HepG2 (cell line): ENCODE measurements around the gene RBM26.

ENCODE experiments used
- CBX5 ChIP-seq: sonication (generic); formaldehyde crosslinking; IDR thresholded peaks from 2 replicates; pipeline ENCODE4 v1.4.0; 2020; ENCODE audit warnings: missing genetic modification reagents, borderline replicate concordance
- CTCF ChIP-seq: sonication (generic); formaldehyde crosslinking; IDR thresholded peaks from 2 replicates; pipeline ENCODE4 v1.5.0; 2020; ENCODE audit warnings: mild to moderate bottlenecking, missing genetic modification reagents, moderate library complexity
- GABPB1 ChIP-seq: IDR thresholded peaks from 2 replicates; pipeline ENCODE4 v1.6.1; 2016; ENCODE audit warnings: mild to moderate bottlenecking, missing genetic modification reagents, moderate library complexity, missing compliant biosample characterization
- U2AF1 ChIP-seq: fragments of 200-400 bp; formaldehyde crosslinking; optimal IDR thresholded peaks from 2 replicates; pipeline ENCODE3; 2017; ENCODE audit warnings: mild to moderate bottlenecking, low read depth, low read length

- TF ChIP-seq CTCF: no peak
- no peak for TF ChIP-seq U2AF1
- TF ChIP-seq CBX5 (CRISPR knock-in tag): no peak
- no peak for TF ChIP-seq GABPB1 (CRISPR knock-in tag)
Measured at GRCh38 chr13:79359064-79359463, 47.0 kb downstream of the RBM26 start.
